ENCODE data around the gene OR8D1.

GRCh38 chr11:124327775-124328174 lies 14.0 kb upstream of the OR8D1 start:
- no peak for TF ChIP-seq RCOR1 (IDR thresholded peaks at IDR 0.05; ENCODE audit: low read depth, low read length)
- no peak for TF ChIP-seq CTCF (IDR thresholded peaks at IDR 0.05)
- no peak for TF ChIP-seq MAZ (IDR thresholded peaks at IDR 0.05; ENCODE audit: borderline replicate concordance, low read depth, low read length)
- no peak for TF ChIP-seq MAFK (IDR thresholded peaks at IDR 0.05; ENCODE audit: partially characterized antibody)
